GM12892 (cell line): ENCODE measurements around the gene DBF4B.

Experiments
- DNase-seq: peaks from one replicate; pipeline ENCODE4 v3.0.0; 2011; ENCODE audit not compliant: insufficient read length
- FAIRE-seq: peaks from 2 replicates; lab custom pipeline; 2011; peaks lifted over from hg19 to GRCh38; lab: Jason Lieb, UNC
- POLR2A ChIP-seq: IDR thresholded peaks from 2 replicates; pipeline ENCODE4 v1.6.1; 2011; ENCODE audit warnings: low read depth, low read length, control low read depth
- POLR2AphosphoS5 ChIP-seq: IDR thresholded peaks from 2 replicates; pipeline ENCODE4 v1.6.1; 2011; ENCODE audit warnings: low read depth, low read length, control low read depth
- TAF1 ChIP-seq: IDR thresholded peaks from 2 replicates; pipeline ENCODE4 v1.6.1; 2011; ENCODE audit warnings: low read depth, mild to moderate bottlenecking, control low read depth, low read length, borderline replicate concordance

Gene DBF4B

GRCh38 chr17:44776628-44777393 is 68.3 kb downstream of the DBF4B start:
- TF ChIP-seq POLR2AphosphoS5 (no peak), TAF1 (no peak), POLR2A (no peak)
- no peak for FAIRE-seq
- no peak for DNase-seq

- FAIRE-seq, result no peak
Observed at GRCh38 chr17:44777394-44778348, 69.2 kb downstream of the DBF4B start.

DNA sequence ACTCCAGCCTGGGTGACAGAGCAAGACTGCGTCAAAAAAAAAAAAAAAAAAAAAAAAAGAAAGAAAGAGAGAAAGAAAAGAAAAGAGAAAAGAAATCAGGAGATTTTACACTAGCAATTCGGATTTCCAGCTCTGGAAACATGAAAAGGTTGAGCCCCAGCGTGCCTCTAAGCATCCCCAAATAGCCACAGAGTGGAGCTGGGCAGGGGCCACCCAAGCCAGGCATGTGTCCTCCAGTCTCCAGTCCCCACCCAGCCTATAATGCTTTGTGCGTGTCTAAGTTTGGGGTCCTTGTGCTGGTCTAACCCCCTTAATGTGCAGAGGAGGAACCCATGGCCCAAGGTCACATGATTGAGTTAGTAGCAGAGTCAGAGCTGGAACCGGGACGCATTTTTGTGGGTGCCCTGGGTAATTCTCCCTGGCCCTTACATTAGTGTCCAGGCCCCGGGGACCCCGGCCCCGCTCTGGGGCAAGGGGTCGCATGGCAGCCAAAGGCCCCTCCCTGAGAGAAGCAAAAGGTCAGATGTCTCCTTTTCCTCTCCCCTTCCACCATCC is 70.3 kb downstream of the DBF4B start:
- TF ChIP-seq POLR2A (no peak), POLR2AphosphoS5 (no peak), TAF1 (no peak)
- DNase-seq (no peak), FAIRE-seq (no peak)

More at GRCh38 chr17:44777394-44778348, 69.2 kb downstream of the DBF4B start:
- no peak for DNase-seq
- TF ChIP-seq POLR2AphosphoS5 (no peak), POLR2A (no peak), TAF1 (no peak)

DNA sequence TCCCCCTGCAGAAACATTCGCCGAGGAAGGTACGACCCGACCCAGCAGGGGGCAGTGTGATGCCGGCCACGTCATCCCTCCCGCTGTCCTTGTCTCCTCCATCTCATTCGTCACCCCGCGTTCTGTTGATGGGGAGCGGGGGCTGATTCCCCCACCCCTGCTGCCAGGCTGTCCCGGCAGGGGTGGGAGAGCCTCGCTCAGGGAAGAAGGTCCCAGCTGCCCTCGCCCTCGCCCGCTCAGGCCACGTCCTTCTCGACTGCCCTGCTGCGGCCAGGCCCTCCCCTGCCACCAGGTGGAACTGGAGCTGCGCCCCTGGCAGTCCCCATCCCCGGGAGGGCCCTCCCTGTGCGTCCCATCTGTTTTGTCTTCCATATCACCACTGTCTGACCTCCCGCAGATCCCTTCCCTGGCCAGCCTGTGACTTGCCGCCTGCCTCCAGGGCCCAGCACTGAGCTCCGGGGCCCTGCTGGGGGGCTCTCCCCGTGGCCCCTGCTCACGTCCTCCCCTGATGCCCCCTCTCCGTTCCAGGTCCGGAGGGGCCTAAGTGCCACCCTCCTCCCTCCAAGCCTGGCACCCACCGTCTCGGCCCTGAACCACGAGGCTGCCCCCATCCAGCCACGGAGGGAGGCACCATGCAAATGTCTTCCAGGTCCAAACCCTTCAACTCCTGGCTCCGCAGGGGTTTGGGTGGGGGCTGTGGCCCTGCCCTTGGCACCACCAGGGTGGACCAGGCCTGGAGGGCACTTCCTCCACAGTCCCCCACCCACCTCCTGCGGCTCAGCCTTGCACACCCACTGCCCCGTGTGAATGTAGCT is 71.0 kb downstream of the DBF4B start:
- DNase-seq (peak; percentile 88), FAIRE-seq (peak; percentile 94)
- no peak for TF ChIP-seq POLR2AphosphoS5
- TF ChIP-seq POLR2A, result no peak
- TF ChIP-seq TAF1, result no peak

DNA sequence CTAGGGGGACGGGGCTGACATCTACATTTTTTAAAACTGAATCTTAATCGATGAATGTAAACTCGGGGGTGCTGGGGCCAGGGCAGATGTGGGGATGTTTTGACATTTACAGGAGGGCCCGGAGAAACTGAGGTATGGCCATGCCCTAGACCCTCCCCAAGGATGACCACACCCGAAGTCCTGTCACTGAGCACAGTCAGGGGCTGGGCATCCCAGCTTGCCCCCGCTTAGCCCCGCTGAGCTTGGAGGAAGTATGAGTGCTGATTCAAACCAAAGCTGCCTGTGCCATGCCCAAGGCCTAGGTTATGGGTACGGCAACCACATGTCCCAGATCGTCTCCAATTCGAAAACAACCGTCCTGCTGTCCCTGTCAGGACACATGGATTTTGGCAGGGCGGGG is 71.7 kb downstream of the DBF4B start:
- FAIRE-seq, result no peak

GRCh38 chr17:44780845-44781480 is 72.5 kb downstream of the DBF4B start:
- no peak for FAIRE-seq
- no peak for TF ChIP-seq POLR2A

More for the DNA sequence above, 71.7 kb downstream of the DBF4B start:
- no peak for DNase-seq
- TF ChIP-seq POLR2A (no peak), POLR2AphosphoS5 (no peak)

DNA sequence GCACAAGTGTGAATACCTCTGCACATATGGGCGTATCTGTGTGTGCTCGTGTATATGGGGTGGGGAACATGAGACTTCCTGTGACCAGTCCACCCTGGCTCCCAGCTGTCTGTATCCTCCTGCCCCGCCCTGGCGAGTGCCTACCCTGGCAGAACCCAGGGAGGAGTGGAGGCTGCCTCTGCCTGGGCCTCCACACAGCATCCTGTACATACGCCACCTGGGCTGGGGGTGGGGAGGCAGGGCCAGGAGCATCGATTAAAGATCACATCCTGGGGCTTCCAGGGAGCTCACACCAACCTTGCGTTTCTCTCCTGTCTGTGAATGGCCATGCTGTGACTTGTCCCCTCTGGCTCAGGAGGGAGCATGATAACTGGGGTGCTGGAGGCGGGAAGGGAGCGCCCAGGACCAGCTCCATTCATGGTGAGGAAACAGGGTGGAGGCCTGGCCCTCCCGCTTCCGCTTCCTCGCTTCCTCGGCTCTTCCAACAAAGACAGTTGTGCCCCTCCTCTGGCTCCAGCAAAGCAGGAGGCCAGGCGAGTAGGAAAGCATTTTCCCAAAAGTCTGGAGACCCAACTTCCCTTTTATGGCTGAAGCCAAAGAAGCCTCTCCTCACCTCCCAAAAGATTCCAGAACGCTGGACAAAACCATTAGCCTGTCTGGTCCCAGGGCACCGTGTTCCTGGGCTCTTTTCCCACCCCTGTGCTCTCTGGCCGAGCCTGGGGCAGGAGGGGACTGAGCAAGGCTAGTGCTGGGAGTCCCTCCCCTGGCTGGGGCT is 73.3 kb downstream of the DBF4B start:
- no peak for TF ChIP-seq POLR2AphosphoS5
- no peak for TF ChIP-seq TAF1
- no peak for TF ChIP-seq POLR2A
- no peak for FAIRE-seq
- no peak for DNase-seq

More at GRCh38 chr17:44780845-44781480, 72.5 kb downstream of the DBF4B start:
- no peak for DNase-seq

DNA sequence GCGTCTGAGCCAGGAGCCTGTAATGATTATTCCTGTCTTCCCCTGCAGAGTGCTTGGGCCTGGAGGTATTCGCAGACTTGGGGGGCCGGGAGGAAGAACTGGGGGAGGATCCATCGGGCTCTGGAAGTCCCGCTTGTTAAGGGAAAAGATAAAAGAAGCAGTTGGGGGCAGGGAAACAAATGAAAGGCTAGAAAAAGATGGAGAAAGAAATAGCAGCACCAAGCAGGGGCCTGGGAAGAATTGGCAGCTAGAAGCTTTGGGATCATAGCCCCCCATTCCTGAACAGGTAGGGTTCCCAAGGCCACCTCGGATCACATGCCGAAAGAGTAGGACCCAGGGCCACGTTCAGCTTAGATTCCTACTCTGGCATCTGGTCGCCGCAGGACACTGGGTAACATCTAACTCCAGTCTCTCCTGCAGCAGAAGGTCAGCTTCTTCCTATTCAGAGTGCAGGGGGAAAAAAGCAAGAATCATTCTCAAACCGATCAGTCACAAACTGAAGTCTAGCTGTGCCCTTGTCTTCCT is 73.9 kb downstream of the DBF4B start:
- FAIRE-seq (no peak), DNase-seq (no peak)
- no peak for TF ChIP-seq TAF1
- TF ChIP-seq POLR2AphosphoS5, result no peak
- no peak for TF ChIP-seq POLR2A

DNA sequence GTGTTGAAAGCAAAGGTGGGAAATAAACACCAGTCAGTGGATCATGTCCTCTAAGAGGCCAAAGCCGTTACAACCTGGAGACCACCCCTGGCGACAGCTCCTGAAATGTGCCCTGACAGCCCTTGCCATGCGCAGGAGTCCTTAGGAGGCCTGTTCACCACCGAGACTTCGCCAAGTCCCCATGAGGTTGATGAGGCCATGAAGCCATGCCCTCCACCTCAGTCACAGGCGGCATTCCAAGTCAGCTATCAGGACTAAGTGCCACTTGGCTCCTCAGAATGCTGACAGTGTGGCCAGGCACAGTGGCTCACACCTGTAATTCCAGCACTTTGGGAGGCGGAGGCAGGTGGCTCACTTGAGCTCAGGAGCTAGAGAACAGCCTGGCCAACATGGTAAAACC is 77.5 kb downstream of the DBF4B start:
- FAIRE-seq, result no peak
- DNase-seq, result no peak
- TF ChIP-seq TAF1 (no peak), POLR2A (no peak), POLR2AphosphoS5 (no peak)

GRCh38 chr17:44786551-44787081 is 78.2 kb downstream of the DBF4B start:
- DNase-seq (no peak), FAIRE-seq (no peak)

More at GRCh38 chr17:44786551-44787081, 78.2 kb downstream of the DBF4B start:
- TF ChIP-seq POLR2AphosphoS5 (no peak), TAF1 (no peak), POLR2A (no peak)
